Fibroblast of lung (primary cell): ENCODE data around the gene SPON1.

Experiments used
- CTCF ChIP-seq, 2 donors: IDR thresholded peaks in 1 of 2; conservative IDR thresholded peaks in 1 of 2; 1 replicate in 1 of 2; 2 replicates in 1 of 2; pipeline ENCODE4 v1.5.1; 2011 to 2012; ENCODE audit warnings: low read length in 2 of 2, control low read depth in 1 of 2, inconsistent platforms in 1 of 2, low read depth in 1 of 2, mild to moderate bottlenecking in 1 of 2
- EZH2 ChIP-seq: IDR thresholded peaks from 2 replicates; pipeline ENCODE4 v1.5.1; 2012; ENCODE audit warnings: low read length, control low read depth, mild to moderate bottlenecking; ENCODE audit errors: missing control alignments

- TF ChIP-seq CTCF (conservative IDR thresholded peaks at IDR 0.05 in 1 of 2, IDR thresholded peaks at IDR 0.05 in 1 of 2; ENCODE audit: low read depth in 1 of 2, low read length in 2 of 2): no peak
- TF ChIP-seq EZH2: no peak
Observed at GRCh38 chr11:14202251-14203196, 240.0 kb downstream of the SPON1 start.
